GM12878 (cell line): ENCODE data around the gene MESP2. TPM values are rescaled to one million over a fixed set of nuclear protein-coding genes. Genes with fewer than 3 reads are reported as not detected.

ENCODE experiments used
- ATAC-seq: fragments of 200-7000 bp; cut with Tn5 transposase; 3 replicates; pipeline ENCODE4 v1.9.1; 2020; ENCODE audit warnings: mild to moderate bottlenecking, moderate library complexity
- BruUV-seq: library from RNA; stranded (reverse); fragments of 400-500 nt; replicated peaks from 2 replicates; lab custom pipeline; 2021; lab: Mats Ljungman, UMichigan
- CTCF ChIA-PET: fragments of 300-600 bp; sonication (Branson Sonifier 250); formaldehyde crosslinking; extraction: SDS; loops from one replicate; lab custom pipeline; 2021; ENCODE audit warnings: inconsistent platforms; lab: Yijun Ruan, JAX
- POLR2A ChIA-PET: fragments of 350-600 bp; formaldehyde crosslinking; extraction: SDS; loops from one replicate; lab custom pipeline; 2021; ENCODE audit warnings: inconsistent platforms; lab: Charles Lee
- RAD21 ChIA-PET: fragments of 300-600 bp; sonication (Branson Sonifier 250); formaldehyde crosslinking; loops from one replicate; lab custom pipeline; 2023; ENCODE audit warnings: antibody characterized with exemption; ENCODE audit not compliant: unreplicated experiment; lab: Charles Lee
- SMC1A ChIA-PET: fragments of 300-600 bp; sonication (Branson Sonifier 250); formaldehyde crosslinking; loops from one replicate; lab custom pipeline; 2023; ENCODE audit not compliant: unreplicated experiment, uncharacterized antibody; lab: Charles Lee
- DNase-seq: peaks from one replicate; pipeline ENCODE4 v3.0.0-alpha.2; 2011; ENCODE audit warnings: low read depth, low spot score
- FAIRE-seq: peaks from 3 replicates; lab custom pipeline; 2011; peaks lifted over from hg19 to GRCh38; lab: Jason Lieb, UNC
- H2AFZ ChIP-seq: 2 replicates; pipeline ENCODE4 v1.6.0; 2011; ENCODE audit warnings: low read depth, low read length, control low read depth; ENCODE audit not compliant: control insufficient read depth
- H3K27ac ChIP-seq: 2 replicates; pipeline ENCODE4 v1.5.1; 2011; ENCODE audit warnings: control low read depth; ENCODE audit not compliant: control insufficient read depth, insufficient read depth
- H3K27me3 ChIP-seq, 2 experiments: replicated peaks in 1 of 2; 2 replicates each; pipeline versions ENCODE4 v1.6.0 to v1.6.1; 2011; ENCODE audit warnings: low read length in 1 of 2; ENCODE audit not compliant: control insufficient read depth in 2 of 2, insufficient read depth in 2 of 2
- H3K36me3 ChIP-seq, 2 experiments: 2 replicates each; pipeline ENCODE4 v1.5.1; 2011; ENCODE audit warnings: low read length in 1 of 2; ENCODE audit not compliant: control insufficient read depth in 2 of 2, insufficient read depth in 2 of 2
- H3K4me1 ChIP-seq: 2 replicates; pipeline ENCODE4 v1.6.1; 2011; ENCODE audit warnings: mild to moderate bottlenecking, low read length, moderate library complexity, mixed read lengths; ENCODE audit not compliant: control insufficient read depth, insufficient read depth
- H3K4me2 ChIP-seq: 2 replicates; pipeline ENCODE4 v1.6.0; 2011; ENCODE audit warnings: control low read depth; ENCODE audit not compliant: control insufficient read depth, insufficient read depth
- H3K4me3 ChIP-seq: fragments of 200-600 bp; sonication (generic); 2 replicates; pipeline ENCODE4 v1.5.1; 2016
- H3K79me2 ChIP-seq: 2 replicates; pipeline ENCODE4 v1.6.0; 2011; ENCODE audit warnings: low read length; ENCODE audit not compliant: control insufficient read depth, insufficient read depth
- H3K9ac ChIP-seq: 2 replicates; pipeline ENCODE4 v1.8.0; 2011; ENCODE audit warnings: low read length, control low read depth, mixed read lengths; ENCODE audit not compliant: control insufficient read depth, insufficient read depth
- H3K9me3 ChIP-seq: replicated peaks from 3 replicates; pipeline ENCODE4 v1.5.1; 2011; ENCODE audit warnings: mild to moderate bottlenecking, low read length; ENCODE audit not compliant: control insufficient read depth, insufficient read depth
- H4K20me1 ChIP-seq: 2 replicates; pipeline ENCODE4 v1.6.0; 2011; ENCODE audit not compliant: control insufficient read depth, insufficient read depth
- CHD4 ChIP-seq: fragments of 200-600 bp; sonication (generic); IDR thresholded peaks from 2 replicates; pipeline ENCODE4 v1.6.1; 2016; ENCODE audit warnings: mild to moderate bottlenecking
- ESRRA ChIP-seq: IDR thresholded peaks from 2 replicates; pipeline ENCODE4 v1.6.1; 2012; ENCODE audit warnings: mild to moderate bottlenecking, low read length, improper control_type of control experiment
- ETV6 ChIP-seq, 2 experiments: fragments of 450-650 bp in 1 of 2; IDR thresholded peaks in 1 of 2; conservative IDR thresholded peaks in 1 of 2; 2 replicates each; pipeline ENCODE4 v1.6.1; 2014; ENCODE audit warnings: antibody characterized with exemption in 1 of 2, borderline replicate concordance in 1 of 2, low read depth in 1 of 2, mild to moderate bottlenecking in 1 of 2, moderate library complexity in 1 of 2
- FOXM1 ChIP-seq: IDR thresholded peaks from 2 replicates; pipeline ENCODE4 v1.6.1; 2012; ENCODE audit warnings: low read depth, mild to moderate bottlenecking, inconsistent platforms, low read length, moderate library complexity
- HDGF ChIP-seq: fragments of 450-650 bp; IDR thresholded peaks from 2 replicates; pipeline ENCODE4 v1.6.1; 2016; ENCODE audit warnings: antibody characterized with exemption
- NBN ChIP-seq: fragments of 450-650 bp; IDR thresholded peaks from 2 replicates; pipeline ENCODE4 v1.6.1; 2016
- NR2C1 ChIP-seq: fragments of 450-650 bp; IDR thresholded peaks from 2 replicates; pipeline ENCODE4 v1.6.1; 2017; ENCODE audit warnings: antibody characterized with exemption, mild to moderate bottlenecking, moderate library complexity
- SMC3 ChIP-seq: IDR thresholded peaks from 2 replicates; pipeline ENCODE4 v1.6.1; 2011; ENCODE audit warnings: low read length, improper control_type of control experiment, borderline replicate concordance
- STAT1 ChIP-seq: fragments of 450-650 bp; conservative IDR thresholded peaks from 2 replicates; pipeline ENCODE4 v1.6.1; 2014; ENCODE audit warnings: antibody characterized with exemption, mild to moderate bottlenecking
- WGBS: methylation state at CpG from one replicate; pipeline ENCODE4 v1.1.6; 2016; ENCODE audit warnings: low lambda C conversion rate; ENCODE audit not compliant: insufficient replicate concordance, insufficient coverage; ENCODE audit errors: missing lambda C conversion rate; 5-methylcytosine and 5-hydroxymethylcytosine counted together
- in situ Hi-C: fragments of 300-500 bp; cut with MboI; formaldehyde crosslinking; loops from 9 replicates; pipeline ENCODE4 v1.14.3; 2018; ENCODE audit warnings: mixed read lengths
- intact Hi-C: fragments of 100-400 bp; cut with micrococcal nuclease; formaldehyde crosslinking; loops from one replicate; pipeline ENCODE4 v1.14.2; 2022; ENCODE audit not compliant: unreplicated experiment
- polyA plus RNA-seq, 11 experiments: library from polyadenylated mRNA; depleted of rRNA in 4 of 11; unstranded in 6 of 11; stranded (reverse) in 5 of 11; fragments of >200 nt; fragmentation: Nextera tagmentation in 4 of 11; fragmentation: Illumina TruSeq in 1 of 11; extraction: Ambion mirVana in 4 of 11; extraction: Trizol in 1 of 11; gene quantifications; 1 replicate in 1 of 11; 2 replicates in 10 of 11; pipeline versions ENCODE4 v1.2.1 to v1.2.3, GENCODE V29; 2011 to 2016; ENCODE audit warnings: inconsistent platforms in 2 of 11, missing spikeins in 2 of 11, low read depth in 1 of 11
- total RNA-seq, 4 experiments: library from RNA; depleted of rRNA in 3 of 4; stranded (reverse); fragments of >200 nt in 3 of 4; fragmentation: Illumina TruSeq in 1 of 4; extraction: Trizol in 1 of 4; gene quantifications; 2 replicates each; pipeline versions ENCODE4 v1.2.1 to v1.2.3, GENCODE V29; 2013 to 2021
- TF ChIP-seq, protein P1 (sequence below): fragments of 450-650 bp; IDR thresholded peaks from 2 replicates; pipeline ENCODE4 v1.6.1; 2017; ENCODE audit warnings: antibody characterized with exemption, mild to moderate bottlenecking, moderate library complexity
- TF ChIP-seq, protein P2 (sequence below): IDR thresholded peaks from 2 replicates; pipeline ENCODE4 v1.6.1; 2011; ENCODE audit warnings: mild to moderate bottlenecking, low read depth, low read length, moderate library complexity; ENCODE audit not compliant: insufficient replicate concordance
- TF ChIP-seq, protein P3 (sequence below): IDR thresholded peaks from 2 replicates; pipeline ENCODE4 v1.6.1; 2012; ENCODE audit warnings: low read depth, low read length, improper control_type of control experiment
- TF ChIP-seq, protein P4 (sequence below): IDR thresholded peaks from 2 replicates; pipeline ENCODE4 v1.6.1; 2011; ENCODE audit warnings: borderline replicate concordance, low read depth, mild to moderate bottlenecking, moderate library complexity, low read length; ENCODE audit not compliant: insufficient read depth, poor library complexity, severe bottlenecking

MESP2 gene
- total and polyA plus RNA-seq, 10 of the 15 experiments (the other 5 are each of a cell fraction or from before 2014, with no cell fraction given) = 0.04 TPM; not detected in 9

DNA sequence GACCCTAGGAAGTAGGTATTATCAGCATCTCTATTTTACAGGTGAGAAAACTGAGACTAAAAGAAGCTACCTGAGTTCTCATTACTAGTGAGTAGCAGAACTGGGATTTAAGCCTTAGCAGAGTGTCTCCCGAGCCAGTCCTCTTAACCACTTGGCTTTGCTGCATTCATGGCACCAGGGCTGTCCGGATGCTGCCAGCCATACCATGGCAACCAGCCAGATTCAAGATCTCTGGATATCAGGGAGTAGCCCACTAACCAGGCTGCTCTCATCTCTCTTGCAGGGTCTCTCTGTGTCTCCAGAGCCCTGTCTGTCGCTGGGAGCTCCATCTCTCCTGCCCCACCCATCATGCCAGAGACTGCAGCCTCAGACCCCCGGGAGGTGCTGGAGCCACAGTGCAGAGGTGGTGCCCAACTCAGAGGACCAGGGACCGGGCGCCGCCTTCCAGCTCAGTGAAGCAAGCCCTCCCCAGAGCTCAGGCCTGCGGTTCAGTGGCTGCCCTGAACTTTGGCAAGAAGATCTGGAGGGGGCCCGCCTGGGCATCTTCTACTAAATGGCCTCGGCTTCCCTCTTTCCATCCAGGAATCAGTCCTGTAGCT is 1.7 kb downstream of the MESP2 start (continued):
- TF ChIP-seq, protein P1, sequence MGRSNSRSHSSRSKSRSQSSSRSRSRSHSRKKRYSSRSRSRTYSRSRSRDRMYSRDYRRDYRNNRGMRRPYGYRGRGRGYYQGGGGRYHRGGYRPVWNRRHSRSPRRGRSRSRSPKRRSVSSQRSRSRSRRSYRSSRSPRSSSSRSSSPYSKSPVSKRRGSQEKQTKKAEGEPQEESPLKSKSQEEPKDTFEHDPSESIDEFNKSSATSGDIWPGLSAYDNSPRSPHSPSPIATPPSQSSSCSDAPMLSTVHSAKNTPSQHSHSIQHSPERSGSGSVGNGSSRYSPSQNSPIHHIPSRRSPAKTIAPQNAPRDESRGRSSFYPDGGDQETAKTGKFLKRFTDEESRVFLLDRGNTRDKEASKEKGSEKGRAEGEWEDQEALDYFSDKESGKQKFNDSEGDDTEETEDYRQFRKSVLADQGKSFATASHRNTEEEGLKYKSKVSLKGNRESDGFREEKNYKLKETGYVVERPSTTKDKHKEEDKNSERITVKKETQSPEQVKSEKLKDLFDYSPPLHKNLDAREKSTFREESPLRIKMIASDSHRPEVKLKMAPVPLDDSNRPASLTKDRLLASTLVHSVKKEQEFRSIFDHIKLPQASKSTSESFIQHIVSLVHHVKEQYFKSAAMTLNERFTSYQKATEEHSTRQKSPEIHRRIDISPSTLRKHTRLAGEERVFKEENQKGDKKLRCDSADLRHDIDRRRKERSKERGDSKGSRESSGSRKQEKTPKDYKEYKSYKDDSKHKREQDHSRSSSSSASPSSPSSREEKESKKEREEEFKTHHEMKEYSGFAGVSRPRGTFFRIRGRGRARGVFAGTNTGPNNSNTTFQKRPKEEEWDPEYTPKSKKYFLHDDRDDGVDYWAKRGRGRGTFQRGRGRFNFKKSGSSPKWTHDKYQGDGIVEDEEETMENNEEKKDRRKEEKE = no peak
- no peak for TF ChIP-seq CHD4

DNA sequence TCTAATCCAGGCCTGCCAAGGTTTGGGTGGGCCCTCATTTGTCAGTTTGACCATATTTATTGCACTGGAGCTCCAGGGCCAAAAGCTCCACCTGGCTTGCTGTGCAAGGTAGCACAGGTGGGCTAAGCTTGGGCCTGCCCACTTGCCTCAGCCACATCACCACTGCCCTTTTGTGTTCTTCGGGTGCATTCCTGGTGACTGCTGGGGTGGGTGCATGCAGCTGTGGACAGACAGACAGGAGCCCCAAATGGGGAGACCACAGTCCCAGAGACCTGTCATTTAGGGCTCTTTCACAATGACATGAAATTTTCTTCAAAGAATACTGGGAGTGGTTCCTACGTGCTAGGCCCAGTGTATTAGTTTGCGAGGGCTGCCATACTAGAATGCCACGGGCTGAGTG is 2.7 kb downstream of the MESP2 start:
- intact Hi-C loops (no loop called here), in situ Hi-C loops (no loop called here)
- ChIA-PET CTCF (interaction anchor here (1.3 kb wide), 1 partner anchor 292 kb away, joined by 3 read pairs; no protein-coding TSS in a partner anchor), POLR2A (no interaction called here), SMC1A (no interaction called here), RAD21 (no interaction called here)
- H3K79me2 ChIP-seq = no peaks in the 10 kb centered on the region
- TF ChIP-seq FOXM1 = no peak
- TF ChIP-seq, protein P2, sequence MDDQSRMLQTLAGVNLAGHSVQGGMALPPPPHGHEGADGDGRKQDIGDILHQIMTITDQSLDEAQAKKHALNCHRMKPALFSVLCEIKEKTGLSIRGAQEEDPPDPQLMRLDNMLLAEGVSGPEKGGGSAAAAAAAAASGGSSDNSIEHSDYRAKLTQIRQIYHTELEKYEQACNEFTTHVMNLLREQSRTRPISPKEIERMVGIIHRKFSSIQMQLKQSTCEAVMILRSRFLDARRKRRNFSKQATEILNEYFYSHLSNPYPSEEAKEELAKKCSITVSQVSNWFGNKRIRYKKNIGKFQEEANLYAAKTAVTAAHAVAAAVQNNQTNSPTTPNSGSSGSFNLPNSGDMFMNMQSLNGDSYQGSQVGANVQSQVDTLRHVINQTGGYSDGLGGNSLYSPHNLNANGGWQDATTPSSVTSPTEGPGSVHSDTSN = no peak
- no peak for TF ChIP-seq HDGF
- TF ChIP-seq, protein P3, sequence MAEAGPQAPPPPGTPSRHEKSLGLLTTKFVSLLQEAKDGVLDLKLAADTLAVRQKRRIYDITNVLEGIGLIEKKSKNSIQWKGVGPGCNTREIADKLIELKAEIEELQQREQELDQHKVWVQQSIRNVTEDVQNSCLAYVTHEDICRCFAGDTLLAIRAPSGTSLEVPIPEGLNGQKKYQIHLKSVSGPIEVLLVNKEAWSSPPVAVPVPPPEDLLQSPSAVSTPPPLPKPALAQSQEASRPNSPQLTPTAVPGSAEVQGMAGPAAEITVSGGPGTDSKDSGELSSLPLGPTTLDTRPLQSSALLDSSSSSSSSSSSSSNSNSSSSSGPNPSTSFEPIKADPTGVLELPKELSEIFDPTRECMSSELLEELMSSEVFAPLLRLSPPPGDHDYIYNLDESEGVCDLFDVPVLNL = no peak
- no peak for TF ChIP-seq STAT1
- TF ChIP-seq NBN = no peak
- no peak for TF ChIP-seq ESRRA
- TF ChIP-seq NR2C1 = no peak
- no peak for TF ChIP-seq ETV6 (conservative IDR thresholded peaks at IDR 0.05 in 1 of 2, IDR thresholded peaks at IDR 0.05 in 1 of 2; ENCODE audit: borderline replicate concordance in 1 of 2, low read depth in 1 of 2)
- no peak for TF ChIP-seq SMC3
- TF ChIP-seq, protein P4, sequence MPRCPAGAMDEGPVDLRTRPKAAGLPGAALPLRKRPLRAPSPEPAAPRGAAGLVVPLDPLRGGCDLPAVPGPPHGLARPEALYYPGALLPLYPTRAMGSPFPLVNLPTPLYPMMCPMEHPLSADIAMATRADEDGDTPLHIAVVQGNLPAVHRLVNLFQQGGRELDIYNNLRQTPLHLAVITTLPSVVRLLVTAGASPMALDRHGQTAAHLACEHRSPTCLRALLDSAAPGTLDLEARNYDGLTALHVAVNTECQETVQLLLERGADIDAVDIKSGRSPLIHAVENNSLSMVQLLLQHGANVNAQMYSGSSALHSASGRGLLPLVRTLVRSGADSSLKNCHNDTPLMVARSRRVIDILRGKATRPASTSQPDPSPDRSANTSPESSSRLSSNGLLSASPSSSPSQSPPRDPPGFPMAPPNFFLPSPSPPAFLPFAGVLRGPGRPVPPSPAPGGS = no peak
- no peak for DNase-seq
- H3K27me3 ChIP-seq = no peaks in the 10 kb centered on the region
- no TSS peak for BruUV-seq
- H3K4me2 ChIP-seq = no peak overlapping the region
- no peak overlapping the region for H2AFZ ChIP-seq
- H3K9me3 ChIP-seq = no peaks in the 10 kb centered on the region
- H3K36me3 ChIP-seq = no peaks in the 10 kb centered on the region
- WGBS = 71% methylated on average over 4 of the region's 4 CpGs
- peaks cover 31% of the 10 kb centered on the region for H3K4me1 ChIP-seq
- no peak overlapping the region for H3K9ac ChIP-seq
- H3K27ac ChIP-seq = no peak overlapping the region
- no peak overlapping the region for H3K4me3 ChIP-seq
- no peaks in the 10 kb centered on the region for H4K20me1 ChIP-seq
- FAIRE-seq = no peak
- no peak for ATAC-seq
